HPDE6-E6E7 (cell line): Measurements from ENCODE around the gene PDE1C.
"Not testable (repeated sequence)": the region's sequence is repeated elsewhere in the genome, so short reads cannot be mapped to it uniquely, and the experiment has no call there.

Experiments used
- DNase-seq: peaks from one replicate; pipeline ENCODE4 v3.0.0; 2011; ENCODE audit warnings: missing footprints; ENCODE audit errors: extremely low spot score

PDE1C gene

GRCh38 chr7:32043688-32044087 is 26.5 kb downstream of the PDE1C start:
- DNase-seq: no peak

DNA sequence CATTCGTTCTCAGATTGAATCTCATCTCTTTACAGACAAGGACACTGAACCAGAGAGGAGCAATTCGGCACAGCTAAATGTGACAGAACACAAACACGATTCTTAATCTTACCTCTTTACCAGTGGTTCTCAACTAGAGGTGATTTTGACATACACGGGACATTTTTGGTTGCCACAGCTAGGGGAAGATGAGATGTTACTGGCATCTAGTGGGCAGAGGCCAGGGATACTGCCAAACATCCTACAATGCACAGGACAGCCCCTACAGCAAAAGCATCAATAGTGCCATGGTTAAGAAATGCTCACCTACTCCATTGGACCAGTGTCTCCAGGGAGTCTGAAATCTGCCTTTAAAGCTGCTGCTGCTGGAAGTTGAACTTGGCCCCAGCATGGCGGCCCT is 27.3 kb downstream of the PDE1C start:
- DNase-seq: no peak

DNA sequence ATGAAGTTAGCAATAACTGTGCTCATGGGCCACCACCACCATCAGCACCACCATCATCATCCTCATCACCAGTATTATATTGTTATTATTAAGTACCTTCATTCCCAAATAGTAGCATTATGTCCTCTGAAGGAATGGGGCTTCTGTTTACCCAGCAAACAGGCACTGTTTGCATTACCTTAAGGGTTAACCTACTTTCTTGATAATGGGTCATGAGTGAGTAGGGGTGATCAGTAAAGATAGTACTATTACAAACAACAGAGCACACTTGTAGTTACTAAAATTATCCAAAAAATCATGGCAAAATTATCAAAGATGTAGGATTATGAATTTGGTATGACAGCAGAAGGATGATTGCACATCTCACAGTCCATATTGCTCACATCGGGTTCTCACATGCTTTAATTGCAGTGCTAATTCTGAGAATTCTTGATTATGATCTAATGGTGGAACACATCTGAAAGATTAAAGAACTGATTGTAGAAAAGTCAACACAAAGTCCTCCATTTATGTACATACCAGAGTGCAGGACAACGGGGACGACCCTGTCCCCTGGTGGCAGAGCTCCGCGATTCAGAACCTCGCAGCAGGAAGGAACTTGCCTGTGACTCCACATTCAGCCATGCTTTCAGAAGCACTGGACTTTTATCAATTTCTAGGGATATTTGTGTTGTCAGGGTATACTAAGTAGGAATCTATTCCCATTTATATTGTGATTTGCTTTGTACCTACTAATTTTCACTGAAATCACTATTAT is 31.0 kb downstream of the PDE1C start:
- DNase-seq: no peak

- no peak for DNase-seq
Observed at GRCh38 chr7:32037650-32038198, 32.5 kb downstream of the PDE1C start.

DNA sequence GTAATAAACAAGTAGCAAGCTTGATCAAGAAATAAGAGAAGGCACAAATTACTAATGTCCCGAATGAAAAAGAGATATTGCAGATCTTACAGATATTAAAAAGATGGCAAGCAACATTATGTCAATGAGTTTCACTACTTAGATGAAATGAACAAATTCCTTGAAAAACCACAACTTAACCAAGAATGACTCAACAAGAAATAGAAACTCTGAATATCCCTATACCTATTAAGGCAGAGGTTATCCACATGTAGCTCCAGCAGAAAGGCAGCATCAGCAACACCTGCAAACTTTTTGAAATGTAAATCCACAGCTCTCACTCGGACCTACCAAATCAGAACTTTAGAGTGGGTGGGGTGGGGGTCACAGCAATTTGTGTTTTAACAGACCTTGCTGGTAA is 33.6 kb downstream of the PDE1C start:
- DNase-seq: no peak

GRCh38 chr7:32034052-32034451 is 36.2 kb downstream of the PDE1C start:
- DNase-seq: peak; percentile 43

- DNase-seq: no peak
Observed at GRCh38 chr7:32033006-32033405, 37.2 kb downstream of the PDE1C start.

DNA sequence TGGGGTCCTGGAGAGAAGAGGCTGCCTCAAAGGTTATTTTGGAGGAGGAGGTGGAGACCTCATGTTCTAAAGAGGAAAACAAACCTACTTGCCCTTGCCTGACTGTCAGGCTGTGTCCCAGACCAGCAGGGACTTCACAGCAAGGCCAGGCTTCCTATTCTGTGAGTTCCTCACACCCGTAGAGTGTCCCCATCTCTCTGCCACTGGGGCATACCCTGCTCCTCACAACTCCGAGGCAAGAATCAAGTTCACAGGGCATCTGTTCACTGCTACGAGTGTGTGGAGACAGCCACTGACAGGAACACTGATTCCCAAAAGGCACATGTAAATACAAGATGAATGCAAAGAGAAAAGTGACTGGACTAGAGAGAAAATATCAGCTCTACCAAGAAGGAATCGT is 38.0 kb downstream of the PDE1C start:
- no peak for DNase-seq

DNA sequence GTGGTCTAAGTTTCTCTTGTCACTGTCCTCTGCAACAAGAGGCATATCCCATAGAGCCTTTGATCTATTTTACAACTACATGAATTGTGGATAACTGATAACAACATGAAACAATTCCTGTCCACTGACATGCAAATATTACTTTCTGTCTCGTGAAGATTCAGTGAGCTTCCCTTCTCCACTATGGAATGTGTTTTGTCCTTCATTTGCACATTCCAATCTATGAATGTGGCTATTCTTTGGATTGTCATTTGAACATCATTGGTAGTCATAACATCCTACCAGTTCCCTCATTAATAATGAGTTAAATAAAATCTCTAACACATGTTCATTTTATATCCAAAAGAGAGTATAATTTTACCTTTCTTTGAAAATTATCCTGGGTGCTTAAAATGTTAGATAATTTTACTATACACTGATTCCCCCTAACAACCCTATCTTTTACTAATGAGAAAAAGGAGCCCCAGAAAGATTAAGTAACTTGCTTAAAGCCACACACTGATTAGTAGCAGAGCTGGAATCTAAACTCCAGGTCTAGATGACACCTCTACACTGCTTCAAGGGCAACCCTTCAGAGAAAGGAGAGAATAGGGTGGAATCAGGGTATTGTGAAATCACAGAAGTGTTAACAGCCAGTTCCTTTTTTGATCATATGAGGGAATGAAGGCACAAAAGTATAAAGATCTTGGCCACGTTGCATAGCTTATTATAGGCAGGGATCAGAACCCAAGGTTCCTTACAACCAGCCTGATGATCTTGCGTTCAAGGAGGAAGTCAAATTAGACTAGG is 39.1 kb downstream of the PDE1C start:
- no peak for DNase-seq

DNA sequence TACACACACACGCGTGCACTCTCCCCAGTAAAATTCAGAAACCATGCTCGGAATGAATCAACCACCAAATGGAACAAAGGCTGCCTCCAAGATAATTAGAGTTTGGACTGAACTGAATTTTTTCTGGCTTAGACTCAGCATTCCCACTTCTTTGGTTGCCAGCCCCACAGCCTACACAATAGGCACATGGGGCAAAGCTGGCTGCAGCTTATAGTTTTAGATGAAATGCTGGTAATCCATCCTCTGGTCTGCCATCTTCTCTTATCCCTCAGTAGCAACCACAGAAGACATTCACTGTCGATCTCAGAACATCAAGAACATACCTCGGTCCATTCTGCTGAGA is 44.2 kb downstream of the PDE1C start:
- DNase-seq: no peak

GRCh38 chr7:32025381-32026082 is 44.7 kb downstream of the PDE1C start:
- no peak for DNase-seq

- DNase-seq: no peak
Observed at GRCh38 chr7:32023376-32023775, 46.8 kb downstream of the PDE1C start.

- no peak for DNase-seq
Observed at GRCh38 chr7:32022966-32023365, 47.2 kb downstream of the PDE1C start.

DNA sequence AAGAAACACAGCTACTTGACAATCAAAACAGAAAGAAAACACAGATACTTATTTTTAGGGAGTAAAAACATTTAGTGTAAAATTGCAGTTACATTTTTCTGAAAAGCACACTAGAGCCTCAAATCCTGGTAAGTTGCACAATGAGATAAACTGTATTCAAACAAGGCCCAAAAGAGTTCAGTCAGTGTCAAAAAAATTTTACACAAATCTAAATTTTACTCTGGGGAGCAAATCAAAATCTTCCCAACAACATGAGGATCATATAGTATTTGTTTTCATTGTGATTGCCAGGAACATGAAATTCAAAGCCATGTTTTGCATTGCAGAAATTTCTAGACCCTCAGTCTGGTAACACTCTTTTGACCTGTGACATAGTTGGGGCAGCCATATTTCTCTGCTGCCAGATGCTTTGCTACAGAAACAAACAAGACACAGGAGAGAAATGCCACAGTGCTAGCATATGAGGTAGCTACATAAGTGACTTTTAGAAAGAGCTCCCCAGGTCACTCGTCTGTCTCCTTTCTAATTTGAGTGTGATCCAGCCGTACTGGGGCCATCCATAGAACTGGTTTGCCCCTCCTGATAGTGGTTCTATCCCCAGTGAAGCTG is 49.6 kb downstream of the PDE1C start:
- no peak for DNase-seq

DNA sequence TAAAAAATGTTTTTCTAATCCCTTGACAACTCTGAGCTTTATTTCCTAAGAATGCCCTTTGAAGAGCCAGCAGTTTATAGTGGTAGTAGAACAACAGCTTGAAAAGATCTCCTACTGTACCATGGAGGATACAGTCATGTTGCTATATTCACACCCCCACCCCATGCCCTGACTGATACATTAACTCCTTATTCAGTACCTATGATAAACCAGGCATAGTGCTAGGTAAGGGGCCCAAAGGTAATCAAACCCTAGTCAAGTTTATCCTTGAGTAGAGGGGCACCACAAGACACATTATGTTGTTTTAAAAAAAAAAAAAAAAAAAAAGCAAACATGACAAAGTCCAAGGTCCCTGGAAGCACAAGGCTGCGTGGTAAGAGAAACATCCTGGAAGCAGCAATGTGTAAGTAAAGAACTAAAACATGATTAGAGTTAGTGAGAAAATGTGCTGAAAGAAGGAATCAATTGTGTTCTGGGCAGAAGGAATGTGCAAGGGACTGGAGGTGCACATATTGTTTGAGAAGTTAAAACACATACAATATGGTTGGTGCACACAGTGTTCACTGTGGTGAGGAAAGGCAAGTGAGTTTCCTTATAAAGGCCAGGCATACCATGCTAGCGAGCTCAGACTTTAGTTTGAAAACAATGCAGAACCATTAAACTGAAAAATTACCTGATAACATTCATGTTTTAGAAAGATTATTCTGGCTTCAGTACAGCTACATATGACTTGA is 51.2 kb downstream of the PDE1C start:
- no peak for DNase-seq

DNA sequence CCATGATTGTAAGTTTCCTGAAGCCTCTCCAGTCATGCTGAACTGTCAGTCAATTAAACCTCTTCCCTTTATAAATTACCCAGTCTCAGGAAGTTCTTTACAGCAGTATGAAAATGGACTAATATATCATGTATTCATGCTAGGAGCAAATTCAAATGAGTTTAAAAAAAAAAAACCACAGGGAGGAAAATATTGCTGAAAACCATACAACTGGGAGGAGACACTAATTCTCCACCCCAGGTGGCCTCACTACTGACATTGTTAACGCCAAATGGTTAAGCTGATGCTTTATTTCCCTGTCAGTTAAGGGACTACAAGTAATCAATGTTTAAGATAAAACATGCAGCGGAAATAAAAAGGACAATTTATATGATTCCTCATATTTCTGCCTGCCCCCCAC is 55.1 kb downstream of the PDE1C start:
- DNase-seq: no peak

GRCh38 chr7:32013471-32013870 is 56.7 kb downstream of the PDE1C start:
- not testable (repeated sequence) for DNase-seq

DNA sequence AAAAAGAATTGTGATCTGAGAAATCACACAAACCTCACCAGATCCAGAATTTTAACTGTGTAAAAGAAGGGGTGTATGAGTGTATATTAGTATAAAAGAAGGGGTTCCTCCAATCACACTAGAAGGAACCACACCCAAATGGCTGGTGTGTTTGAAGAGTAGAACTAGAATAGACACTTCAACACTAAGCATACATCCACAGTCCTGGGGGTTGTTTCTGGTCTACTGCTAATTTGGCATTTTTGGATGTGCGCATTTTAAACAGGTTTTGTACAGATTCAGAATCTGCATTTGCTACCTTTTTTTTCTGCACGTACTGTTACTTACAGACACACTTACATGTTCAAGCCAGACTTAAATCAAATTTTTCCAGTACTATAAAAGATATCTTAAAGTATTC is 64.6 kb downstream of the PDE1C start:
- no peak for DNase-seq

GRCh38 chr7:32001948-32002347 is 68.3 kb downstream of the PDE1C start:
- no peak for DNase-seq

GRCh38 chr7:31997423-31997822 is 72.8 kb downstream of the PDE1C start:
- DNase-seq: no peak

DNA sequence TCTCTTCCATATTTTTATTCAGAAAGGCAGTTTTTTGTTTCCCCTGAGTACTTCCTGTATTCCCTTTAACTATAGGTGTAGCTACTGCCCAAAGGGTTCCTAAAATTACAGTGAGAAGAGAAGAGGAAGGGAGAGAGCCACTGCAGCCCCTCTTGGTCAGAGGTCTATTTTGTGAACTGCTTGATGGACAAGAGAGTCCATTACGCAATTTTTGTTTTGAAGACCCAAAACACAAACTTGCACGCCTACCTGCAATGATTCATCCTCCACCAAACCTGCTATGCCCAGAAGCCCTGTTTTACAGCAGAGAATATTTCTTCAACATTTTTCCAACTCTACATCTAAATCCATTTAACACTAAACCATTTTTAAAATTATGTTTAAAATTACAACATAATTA is 75.1 kb downstream of the PDE1C start:
- no peak for DNase-seq
